Stomach (tissue), 4 donors: ENCODE data around the gene PAK6.

ENCODE experiments used
- EP300 ChIP-seq: sonication (generic); formaldehyde crosslinking; IDR thresholded peaks from one replicate; pipeline ENCODE4 v1.6.1; 2017; ENCODE audit warnings: antibody characterized with exemption
- TF ChIP-seq, protein P1 (sequence below), 7 experiments: fragments of 450-650 bp in 4 of 7; fragments of 200-600 bp in 3 of 7; sonication (generic) in 3 of 7; IDR thresholded peaks; one replicate each; pipeline ENCODE4 v1.5.1; 2016 to 2019; ENCODE audit warnings: antibody characterized with exemption in 7 of 7, control low read depth in 2 of 7, mild to moderate bottlenecking in 1 of 7

DNA sequence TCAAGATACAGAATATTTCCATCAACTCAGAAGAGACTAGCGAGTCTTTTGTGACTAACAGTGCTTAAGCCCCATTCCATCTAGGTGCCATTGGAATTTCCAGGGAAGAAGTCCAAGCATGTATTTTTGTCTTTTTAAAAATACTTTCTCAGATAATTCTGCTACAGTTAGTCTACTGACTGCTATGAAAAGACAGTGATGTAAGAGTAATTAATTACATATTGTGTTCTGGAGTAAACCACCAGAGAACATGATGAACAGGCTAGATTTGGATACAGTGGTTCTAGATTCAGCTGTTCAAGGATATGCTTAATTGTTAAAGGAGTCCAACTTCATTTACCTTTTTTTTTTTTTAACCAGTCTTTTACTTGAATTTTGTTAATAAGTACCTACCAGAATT is 34.8 kb upstream of the PAK6 start:
- TF ChIP-seq, protein P1, sequence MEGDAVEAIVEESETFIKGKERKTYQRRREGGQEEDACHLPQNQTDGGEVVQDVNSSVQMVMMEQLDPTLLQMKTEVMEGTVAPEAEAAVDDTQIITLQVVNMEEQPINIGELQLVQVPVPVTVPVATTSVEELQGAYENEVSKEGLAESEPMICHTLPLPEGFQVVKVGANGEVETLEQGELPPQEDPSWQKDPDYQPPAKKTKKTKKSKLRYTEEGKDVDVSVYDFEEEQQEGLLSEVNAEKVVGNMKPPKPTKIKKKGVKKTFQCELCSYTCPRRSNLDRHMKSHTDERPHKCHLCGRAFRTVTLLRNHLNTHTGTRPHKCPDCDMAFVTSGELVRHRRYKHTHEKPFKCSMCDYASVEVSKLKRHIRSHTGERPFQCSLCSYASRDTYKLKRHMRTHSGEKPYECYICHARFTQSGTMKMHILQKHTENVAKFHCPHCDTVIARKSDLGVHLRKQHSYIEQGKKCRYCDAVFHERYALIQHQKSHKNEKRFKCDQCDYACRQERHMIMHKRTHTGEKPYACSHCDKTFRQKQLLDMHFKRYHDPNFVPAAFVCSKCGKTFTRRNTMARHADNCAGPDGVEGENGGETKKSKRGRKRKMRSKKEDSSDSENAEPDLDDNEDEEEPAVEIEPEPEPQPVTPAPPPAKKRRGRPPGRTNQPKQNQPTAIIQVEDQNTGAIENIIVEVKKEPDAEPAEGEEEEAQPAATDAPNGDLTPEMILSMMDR (IDR thresholded peaks at IDR 0.05), result no peak
- no peak for TF ChIP-seq EP300
